ENCODE results near the gene EMILIN3.

EMILIN3 gene, protein sequence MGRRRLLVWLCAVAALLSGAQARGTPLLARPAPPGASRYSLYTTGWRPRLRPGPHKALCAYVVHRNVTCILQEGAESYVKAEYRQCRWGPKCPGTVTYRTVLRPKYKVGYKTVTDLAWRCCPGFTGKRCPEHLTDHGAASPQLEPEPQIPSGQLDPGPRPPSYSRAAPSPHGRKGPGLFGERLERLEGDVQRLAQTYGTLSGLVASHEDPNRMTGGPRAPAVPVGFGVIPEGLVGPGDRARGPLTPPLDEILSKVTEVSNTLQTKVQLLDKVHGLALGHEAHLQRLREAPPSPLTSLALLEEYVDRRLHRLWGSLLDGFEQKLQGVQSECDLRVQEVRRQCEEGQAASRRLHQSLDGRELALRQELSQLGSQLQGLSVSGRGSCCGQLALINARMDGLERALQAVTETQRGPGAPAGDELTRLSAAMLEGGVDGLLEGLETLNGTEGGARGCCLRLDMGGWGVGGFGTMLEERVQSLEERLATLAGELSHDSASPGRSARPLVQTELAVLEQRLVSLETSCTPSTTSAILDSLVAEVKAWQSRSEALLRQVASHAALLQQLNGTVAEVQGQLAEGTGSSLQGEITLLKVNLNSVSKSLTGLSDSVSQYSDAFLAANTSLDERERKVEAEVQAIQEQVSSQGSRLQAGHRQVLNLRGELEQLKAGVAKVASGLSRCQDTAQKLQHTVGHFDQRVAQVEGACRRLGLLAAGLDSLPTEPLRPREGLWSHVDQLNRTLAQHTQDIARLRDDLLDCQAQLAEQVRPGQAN

DNA sequence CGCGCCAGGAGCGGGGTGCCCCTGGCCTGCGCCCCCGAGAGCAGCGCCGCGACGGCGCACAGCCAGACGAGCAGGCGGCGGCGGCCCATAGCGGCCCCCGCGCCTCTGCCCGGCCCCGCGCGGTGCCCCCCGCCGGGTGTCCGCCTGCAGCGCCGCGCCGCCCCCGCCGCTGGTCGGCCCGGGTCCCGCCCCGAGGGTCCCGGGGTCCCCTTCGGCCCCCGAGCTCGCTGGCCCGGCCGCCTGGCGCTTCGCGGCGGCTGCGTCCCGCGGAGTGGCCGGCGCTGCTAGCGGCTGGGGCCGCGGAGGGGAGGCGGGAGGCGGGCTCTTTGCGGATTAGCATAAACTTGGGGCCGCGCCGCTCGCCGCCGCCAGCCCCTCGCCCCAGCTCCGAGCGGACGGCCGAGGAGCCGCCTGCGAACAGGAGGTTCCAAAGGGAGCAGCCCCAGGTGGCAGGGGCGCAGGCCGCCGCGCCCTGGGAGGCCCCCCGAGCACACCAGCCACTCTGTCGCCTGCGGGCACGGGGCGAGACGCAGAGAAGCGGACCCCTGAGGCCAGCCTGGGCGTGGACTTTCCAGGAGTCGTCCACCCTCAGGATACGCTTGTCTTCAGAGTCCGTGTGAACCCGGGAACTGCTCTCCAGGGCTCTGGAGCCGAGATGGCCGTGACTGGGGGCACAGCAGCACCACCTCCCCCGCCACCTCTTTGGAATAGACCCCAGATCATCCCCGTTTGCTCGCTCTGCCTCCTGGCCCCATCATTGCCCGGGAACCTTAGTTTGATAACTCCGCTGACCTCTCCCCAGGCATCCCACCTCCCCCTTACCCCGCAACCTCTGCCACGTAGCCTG lies at the start of gene EMILIN3:
TSS of gene EMILIN3 (minus strand) at position 273 of the 847 bp plus-strand sequence. CDS start at position 89, 184 bp downstream.
- DNase-seq (ENCODE audit: low spot score), result no peak

DNA sequence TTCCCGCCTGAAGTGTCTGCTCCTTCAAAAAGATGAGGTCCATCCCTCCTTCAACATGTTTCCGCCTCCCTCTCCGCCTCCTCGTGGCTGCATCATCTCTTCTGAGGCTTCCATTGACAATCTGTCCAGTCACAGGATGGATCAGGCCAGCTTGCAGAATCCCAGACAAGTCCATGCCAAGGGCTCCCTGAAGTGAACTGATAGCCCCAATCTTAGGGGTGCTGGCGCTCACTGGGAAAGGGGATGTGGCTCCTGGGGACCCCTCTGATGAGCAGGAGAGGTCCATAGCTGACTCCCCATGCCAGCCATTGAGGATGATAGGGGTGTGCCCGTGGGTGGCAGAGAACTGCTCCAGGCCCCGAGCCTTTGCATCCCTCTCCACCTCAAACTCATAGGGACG lies 48.6 kb upstream of the EMILIN3 start:
- DNase-seq (ENCODE audit: low spot score), result no peak

DNA sequence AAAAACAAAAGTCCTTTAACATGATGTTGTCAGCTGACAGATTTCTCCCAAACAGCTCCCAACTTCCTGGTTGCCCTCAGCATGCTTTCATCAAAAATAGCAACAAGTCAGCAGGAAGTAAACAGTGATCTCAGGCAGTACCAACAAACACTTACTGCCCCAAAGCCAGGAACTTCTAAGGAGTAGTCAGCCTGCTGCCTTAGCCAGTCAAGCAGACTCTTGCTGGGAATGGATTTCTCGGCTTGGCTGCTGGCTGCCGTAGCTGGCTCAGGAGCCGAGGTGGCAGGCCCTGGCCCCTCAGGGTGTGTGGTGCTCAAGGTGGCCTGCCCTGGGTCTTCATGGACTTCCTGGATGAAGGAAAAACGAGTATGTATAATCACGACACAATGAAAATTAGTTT lies 46.6 kb upstream of the EMILIN3 start:
- no peak for DNase-seq (ENCODE audit: low spot score)

DNA sequence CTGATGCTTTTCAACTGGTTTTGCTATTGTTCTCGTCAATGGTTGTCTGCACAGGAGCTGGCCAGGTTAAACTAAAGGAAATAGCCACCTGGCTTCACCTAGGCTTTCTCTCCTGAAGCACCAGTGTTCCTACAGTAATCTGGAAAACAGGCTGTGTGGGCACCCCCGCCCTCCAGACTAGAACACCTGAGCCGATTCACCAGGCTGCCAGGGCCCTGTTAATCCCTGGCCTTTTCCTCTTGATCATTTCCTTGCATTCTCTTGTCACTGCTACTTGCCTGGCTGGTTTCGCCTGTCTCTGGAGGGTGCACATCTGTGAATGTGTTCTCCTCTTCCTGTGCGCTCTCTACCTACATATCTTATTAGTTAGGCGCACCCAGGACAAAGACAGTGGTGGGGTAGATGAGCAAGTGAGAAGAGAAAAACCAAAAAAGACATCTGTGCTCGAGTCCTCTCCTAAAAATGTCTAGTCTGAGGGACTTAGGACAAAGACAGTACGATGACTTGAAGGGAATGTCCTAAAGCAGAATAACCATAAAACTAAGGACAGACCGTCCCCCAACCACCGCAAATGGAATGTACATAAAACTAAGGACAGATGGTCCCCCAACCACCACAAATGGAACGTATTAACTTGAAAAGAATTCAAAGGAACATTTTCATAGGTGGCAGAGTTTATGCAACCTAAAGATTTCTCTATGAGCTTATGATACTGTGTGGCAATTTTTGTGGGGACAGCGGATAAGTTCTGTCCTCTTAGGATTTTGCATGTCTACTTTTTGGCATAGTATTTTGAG lies 45.9 kb upstream of the EMILIN3 start:
- no peak for DNase-seq (ENCODE audit: low spot score)

DNA sequence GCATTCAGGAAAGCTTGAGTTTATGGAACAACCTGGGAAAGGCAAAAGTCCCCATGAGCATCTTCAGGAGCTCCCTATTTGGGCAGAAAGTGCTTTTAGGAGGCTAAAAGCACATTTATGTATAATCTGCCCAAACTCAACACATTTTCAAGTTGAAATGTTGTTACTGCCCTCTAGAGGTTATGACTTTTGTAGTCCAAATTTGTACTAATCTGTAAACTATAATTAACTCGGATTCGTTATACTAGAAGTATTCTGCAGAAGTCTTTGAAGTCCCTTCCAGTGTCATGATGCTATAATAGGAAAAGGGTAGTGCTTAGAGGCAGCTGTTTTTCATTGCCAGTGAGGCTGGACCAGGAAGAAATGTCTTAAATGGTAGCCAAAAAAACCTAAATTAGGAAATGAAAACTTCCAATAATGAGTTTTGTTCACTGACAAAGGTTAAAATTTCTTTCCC lies 44.8 kb upstream of the EMILIN3 start:
- DNase-seq (ENCODE audit: low spot score), result peak; percentile 53

DNA sequence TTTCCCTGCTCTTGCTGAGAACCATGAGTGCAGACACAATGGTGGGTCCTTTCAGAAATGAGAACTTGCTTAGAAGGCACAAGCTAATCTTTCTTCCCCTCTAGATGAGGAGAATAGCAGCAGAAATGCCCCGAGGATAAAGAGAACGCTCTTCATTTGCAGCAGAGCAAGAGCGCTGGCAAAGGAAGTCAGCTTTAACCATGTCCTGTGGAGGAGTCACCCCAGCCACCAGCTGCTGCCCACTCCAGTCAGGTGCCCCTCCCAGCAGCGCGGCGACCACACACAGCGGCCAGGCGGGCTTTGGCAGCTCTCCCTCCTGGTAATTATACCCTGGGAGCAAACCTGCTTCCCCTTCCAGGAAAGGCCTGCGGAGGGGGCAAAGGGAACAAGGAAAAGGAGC lies 42.4 kb upstream of the EMILIN3 start:
- DNase-seq (ENCODE audit: low spot score), result no peak

DNA sequence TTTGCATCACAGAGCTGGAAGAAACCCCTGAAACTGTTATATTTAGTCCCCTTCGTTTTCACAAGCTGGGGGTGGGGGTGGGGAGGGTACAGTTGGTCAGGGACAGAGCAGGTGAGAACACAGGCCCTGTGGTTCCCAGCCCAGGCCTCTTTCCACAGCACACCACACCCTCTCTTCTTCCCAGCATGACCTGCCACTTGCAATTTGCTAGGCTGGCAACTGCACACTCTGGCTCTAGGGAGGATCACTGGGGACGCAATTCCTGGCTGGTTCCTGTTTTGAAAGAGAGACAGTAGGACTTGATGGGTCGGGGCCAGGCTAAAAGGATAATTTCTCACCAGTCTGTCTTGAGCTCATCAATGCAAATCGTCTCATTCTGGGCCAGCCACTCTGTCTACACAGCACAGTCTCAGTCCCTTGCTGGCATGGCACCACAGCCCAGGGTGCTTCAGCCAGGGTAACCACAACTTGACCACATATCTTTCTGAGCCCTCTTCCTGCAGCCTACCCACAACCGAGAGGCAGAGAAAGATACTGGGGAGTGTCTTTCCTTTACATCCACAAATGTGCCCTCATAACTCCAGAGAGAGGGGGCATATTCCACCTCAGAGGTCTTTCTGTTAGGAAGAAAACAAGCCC lies 41.7 kb upstream of the EMILIN3 start:
- no peak for DNase-seq (ENCODE audit: low spot score)

DNA sequence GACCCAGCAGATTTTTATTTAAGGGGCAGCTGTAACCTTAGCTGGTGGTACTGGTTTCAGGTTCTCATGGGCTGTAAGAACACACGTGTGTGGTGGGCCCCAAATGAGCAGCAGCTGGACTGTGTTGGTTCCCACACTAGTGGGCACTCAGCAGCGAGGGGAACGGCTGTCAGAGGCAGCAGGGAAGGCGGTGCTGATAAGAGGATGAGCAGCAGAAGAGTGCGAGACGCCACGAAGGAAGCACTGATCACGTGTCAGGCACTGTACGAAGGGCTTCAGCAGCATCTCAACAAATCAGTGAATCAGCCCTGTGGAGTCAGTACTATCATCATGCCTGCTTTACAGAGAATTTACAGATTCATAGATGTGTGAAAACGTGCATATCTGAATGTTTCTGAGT lies 41.0 kb upstream of the EMILIN3 start:
- no peak for DNase-seq (ENCODE audit: low spot score)

DNA sequence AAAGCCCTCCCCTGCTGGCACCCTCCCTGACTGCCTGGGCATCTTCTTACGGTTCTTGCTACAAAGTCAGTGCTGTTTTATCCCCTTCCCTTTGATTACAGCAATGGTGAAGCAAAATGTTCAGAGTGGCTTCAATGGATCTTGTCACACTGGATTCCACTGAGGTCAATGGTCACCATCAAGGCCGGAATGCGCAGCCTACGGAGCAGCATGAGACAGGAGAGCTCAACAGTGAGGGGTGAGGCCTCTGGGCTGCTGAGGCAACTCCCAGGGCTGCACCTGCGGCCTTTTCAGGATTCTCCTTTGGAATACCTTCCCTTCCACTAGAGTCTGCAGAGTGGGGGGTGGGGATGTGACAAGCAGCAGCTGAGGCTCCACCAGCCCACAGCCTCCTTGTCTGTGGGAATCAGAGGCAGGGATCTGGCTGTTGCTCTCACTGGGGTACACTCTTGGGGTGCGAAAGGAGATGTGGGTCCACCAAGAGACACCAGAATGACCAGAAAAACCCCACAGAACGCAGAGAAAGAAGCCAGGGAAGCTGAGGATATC lies 40.4 kb upstream of the EMILIN3 start:
- no peak for DNase-seq (ENCODE audit: low spot score)

DNA sequence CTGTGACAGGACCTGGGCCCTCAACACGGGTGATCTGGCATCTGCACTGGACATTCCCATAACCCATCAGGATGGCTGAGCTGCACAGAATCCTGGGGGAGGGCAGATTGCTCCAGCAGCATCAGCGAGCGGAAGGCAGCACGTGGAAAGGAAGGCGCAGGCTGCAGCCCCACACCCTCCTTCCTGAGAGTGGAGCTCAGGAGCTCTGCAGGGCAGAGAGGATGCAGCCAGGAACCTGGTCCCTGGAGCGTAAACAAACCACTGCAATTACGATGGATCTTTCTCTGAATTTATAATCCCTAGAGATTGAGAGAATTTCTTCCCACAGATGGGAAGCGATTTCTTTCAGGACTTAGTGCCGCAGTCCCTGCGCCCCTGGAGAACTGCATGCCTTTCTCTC lies 39.7 kb upstream of the EMILIN3 start:
- no peak for DNase-seq (ENCODE audit: low spot score)

DNA sequence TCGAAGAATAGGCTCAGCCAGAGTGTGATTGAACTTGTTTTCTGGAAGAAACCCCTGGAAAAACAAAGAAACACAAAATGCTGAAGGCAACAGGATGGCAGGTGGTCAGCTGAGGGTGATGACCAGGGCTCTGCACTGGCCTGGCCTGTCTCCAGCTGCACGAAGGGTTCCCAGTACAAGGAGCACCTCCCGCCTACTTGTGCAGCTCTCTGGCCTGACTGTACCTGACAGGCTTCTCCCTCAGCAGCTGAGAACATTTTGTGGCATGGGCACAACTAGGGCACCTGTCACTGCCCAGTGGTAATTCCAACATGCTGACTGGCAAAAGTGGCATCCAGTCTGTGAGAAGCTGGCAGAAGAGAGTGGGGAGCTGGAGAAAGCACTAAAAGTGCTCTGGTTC lies 38.8 kb upstream of the EMILIN3 start:
- no peak for DNase-seq (ENCODE audit: low spot score)

DNA sequence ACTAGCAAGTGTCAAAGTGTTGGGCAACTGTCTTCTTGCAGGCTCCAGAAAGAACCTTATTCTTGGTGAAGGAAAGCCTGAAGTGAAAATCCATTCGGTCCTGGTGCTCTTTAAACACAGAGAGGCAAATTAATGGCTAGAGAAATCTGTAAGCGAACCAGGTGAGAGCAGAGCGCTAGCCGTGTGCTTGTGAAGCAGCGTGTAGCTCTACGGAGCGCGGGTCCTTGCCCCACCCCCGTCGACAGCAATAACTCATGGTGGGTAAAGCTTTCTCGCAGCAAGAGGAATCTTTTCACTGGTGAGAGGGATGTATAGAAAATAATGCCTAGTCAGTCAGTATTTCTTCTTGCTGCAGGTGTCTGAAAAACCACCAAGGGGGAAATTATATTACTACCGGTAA lies 37.0 kb upstream of the EMILIN3 start:
- no peak for DNase-seq (ENCODE audit: low spot score)

DNA sequence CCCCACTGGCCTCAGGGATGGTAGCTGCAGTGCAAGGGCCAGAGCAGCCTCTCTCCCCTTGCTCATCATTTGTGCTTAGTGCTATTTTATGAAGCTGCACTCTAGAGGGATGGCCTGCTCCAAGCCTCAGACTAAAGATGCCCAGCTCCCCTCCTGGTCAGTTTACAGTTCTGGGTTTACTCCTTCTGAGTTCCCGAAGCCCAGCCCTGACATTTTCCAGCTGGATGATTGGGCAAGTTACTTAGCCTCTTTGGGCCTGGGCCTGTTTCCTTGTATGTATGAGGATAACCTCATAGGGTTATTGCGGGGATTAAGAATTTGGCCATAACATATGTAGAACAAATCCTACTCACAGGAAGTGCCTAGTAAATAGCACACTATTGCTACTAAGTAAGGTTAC lies 31.8 kb upstream of the EMILIN3 start:
- no peak for DNase-seq (ENCODE audit: low spot score)

DNA sequence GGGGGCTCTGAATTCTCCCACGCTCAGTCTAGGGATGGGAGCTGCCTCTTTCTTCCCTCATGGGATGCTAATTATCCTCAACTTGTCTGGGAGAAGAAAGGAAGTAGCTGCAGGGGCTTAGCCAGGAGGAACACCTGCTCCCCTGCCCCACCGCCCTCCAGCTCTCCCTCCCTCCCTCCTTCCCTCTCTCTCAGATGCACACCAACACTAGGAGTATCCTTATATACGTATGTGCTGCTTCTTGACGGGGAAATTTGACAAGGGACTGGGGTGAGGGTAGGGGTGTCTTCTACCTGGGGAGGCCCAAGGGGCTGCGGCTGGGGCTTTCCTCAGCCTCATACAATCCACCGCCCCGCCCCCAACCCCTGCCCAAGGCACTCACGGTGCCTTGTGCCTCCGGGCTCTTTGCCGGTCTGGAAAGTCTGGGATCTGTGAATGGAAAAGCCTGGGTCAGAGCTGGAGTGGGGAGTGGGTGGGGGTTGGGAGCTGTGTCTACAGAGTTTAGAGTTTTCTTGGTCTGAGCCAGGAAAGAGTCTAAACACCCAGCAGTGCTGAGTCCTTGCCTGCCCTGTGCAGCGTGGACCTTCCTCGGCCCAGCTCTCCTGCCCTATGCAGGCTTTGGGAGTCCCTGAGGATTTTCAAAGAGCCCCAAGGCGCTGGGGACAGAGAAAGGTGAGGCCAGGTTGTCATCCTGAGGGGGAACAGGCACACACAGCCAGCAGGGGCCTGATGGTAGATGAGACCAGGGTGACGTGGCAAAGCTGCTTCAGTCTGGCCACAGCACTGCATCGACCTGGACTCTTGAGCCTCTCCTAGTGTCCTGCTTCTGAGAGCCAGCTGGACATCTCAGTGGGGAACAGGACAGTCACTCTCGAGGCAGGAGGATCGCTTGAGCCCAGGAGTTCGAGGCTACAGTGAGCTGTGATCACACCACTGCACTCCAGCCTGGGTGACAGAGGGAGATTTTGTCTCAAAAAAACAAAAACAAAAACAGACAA lies 29.3 kb upstream of the EMILIN3 start:
- DNase-seq (ENCODE audit: low spot score), result peak; percentile 44

DNA sequence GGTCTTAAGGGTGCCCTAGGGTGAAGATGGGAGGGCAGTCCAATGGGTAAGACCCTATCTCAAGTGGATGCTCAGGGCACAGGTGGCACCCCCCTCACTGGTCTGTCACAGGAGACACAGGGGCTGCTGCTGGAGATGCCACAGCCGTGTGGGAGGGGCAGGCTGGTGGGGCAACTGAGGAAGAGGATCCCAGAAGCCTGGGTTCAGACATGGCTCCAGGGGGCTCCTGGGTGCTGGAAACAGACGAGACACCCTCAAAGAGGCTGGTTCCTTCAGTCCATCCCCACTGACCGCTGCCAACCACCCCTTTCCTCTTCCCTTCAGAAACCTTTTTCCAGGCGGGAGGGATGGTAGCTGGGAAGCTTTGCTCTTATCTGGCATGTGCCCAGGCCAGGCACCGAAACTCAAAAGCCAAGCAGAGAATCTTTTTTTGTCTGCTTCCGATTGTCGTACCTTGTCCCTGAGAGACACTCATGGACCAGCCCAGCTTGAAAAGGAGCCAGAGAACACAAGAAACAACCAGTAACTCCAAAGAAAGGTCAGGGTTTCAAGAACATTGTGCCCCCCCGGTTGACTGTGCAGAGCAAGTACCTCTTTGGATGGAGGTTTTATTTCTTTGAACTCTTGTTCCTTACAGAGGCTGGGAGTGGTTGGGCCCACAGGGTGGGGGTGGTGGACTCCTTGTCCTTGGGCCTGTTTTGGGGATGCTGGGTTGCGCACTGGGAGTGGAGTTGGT lies 28.5 kb upstream of the EMILIN3 start:
- no peak for DNase-seq (ENCODE audit: low spot score)

DNA sequence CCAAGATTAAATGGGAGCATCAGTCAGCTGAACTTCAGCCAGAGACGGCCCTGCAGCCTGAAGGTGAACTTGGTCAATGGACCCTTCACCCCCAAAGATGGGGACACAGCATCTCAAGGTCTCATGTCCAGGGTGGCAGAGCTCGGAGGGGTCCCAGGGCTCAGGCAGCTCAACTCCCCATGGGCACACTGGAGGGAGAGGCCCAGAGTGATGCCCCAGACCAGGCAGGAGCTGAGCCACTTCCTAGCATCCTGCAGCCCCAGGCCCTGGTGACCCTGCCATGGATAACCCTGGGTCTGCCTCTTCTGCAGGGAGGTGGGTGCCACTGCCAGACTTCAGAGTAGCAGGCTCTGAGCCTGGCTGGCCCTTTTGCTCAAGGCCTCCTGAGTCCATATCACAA lies 27.5 kb upstream of the EMILIN3 start:
- no peak for DNase-seq (ENCODE audit: low spot score)

DNA sequence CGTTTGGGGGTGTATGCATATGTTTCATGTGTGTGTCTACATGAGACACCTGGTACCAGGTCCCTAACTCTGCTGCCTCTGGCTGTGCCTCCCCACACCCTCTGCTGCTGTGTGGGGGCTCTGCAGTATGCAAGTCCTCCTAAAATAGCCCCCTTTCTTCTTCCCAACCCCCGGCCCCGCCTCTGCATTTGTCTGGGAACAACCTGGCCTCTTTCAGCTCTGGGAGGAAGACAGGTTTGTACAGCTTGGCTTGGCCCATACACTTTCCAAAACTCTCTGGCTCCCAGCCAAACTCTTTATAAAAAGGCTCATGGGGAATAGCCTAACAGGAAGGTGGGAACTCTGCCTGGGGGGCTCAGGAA lies 27.1 kb upstream of the EMILIN3 start:
- DNase-seq (ENCODE audit: low spot score), result no peak

DNA sequence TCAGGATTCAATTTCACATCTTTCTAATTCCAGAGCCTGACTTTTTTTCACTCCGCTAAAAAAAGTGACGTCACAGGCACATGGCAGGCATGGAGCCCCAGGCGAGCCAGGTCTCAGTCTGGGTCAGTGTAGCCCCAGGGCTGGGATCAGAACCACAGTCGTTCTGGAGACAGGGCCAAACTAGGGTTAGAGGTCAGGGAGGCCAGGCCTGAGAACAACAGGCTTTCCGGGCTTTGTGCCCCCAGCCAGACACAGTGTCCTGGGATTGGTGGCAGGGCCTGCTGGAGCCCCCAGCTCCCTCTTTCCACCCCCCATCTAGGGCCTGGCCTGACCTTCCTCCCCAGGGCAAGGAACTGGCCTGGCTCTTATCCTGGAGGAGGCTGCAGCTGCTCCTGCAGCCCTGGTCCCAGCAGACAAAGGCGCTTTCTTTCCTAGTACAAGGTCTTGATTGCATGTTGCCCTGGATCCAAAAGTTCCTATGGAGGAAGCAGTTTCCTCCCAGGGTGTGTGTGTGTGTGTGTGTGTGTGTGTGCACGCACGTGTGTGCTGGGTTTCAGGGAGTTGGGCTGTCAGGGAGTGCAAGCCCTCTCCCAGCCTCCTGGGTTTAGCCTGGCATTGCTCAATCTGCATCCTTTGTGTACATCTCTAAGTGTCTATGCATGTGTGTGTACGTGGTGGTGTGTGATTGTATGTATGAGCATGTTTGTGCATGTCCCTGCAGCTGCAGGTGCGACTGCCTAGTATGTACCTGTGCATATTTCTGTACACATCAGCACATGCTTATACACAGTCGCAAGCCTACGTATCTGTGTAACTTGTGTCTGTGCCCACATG lies 26.5 kb upstream of the EMILIN3 start:
- peak; percentile 42 for DNase-seq (ENCODE audit: low spot score)

All from AG20443 (cell line).